Left ventricle myocardium inferior (tissue), 1 donor: Measurements from ENCODE around the gene TSPEAR. TPM values are rescaled to one million over a fixed set of nuclear protein-coding genes. Genes with fewer than 3 reads are reported as not detected.

Source experiments
- DNase-seq: peaks from one replicate; pipeline ENCODE4 v3.0.0-alpha.2; 2020
- H3K27ac ChIP-seq: fragments of 200-600 bp; replicated peaks from 2 replicates; pipeline ENCODE4 v1.8.0; 2021
- H3K27me3 ChIP-seq: fragments of 200-600 bp; 2 replicates; pipeline ENCODE4 v1.8.0; 2021; ENCODE audit warnings: low read depth
- H3K36me3 ChIP-seq: fragments of 200-600 bp; 2 replicates; pipeline ENCODE4 v1.8.0; 2021
- H3K4me1 ChIP-seq: fragments of 200-600 bp; 2 replicates; pipeline ENCODE4 v1.8.0; 2021
- H3K4me3 ChIP-seq: fragments of 200-600 bp; 2 replicates; pipeline ENCODE4 v1.8.0; 2021; ENCODE audit warnings: mild to moderate bottlenecking, moderate library complexity
- H3K9me3 ChIP-seq: fragments of 200-600 bp; replicated peaks from 2 replicates; pipeline ENCODE4 v1.8.0; 2021
- CTCF ChIP-seq: fragments of 200-600 bp; IDR thresholded peaks from 2 replicates; pipeline ENCODE4 v1.8.0; 2021; ENCODE audit warnings: antibody characterized with exemption, mild to moderate bottlenecking, borderline replicate concordance
- intact Hi-C: fragments of 100-400 bp; cut with micrococcal nuclease; formaldehyde crosslinking; loops from one replicate; pipeline ENCODE4 v1.11.0; 2022
- total RNA-seq: library from RNA; stranded (reverse); fragmentation: NEBNext Ultra II Directional; extraction: Animal tissue kit (Norgen Biotek cat#: 25700); gene quantifications from one replicate; pipeline ENCODE4 v1.2.1, GENCODE V29; 2021
- donor health status: DM: no; HTN: yes; CAD: no; lungs with severe emphysema.

Gene TSPEAR
- total RNA-seq, 1 donor from 2014 or later: 3.3 TPM

- peaks cover 19% of the 10 kb centered on the region for H3K9me3 ChIP-seq
- no peak for TF ChIP-seq CTCF
- no peaks in the 10 kb centered on the region for H3K36me3 ChIP-seq
- intact Hi-C loops: no loop called here
- no peak for DNase-seq
- no peak overlapping the region for H3K27ac ChIP-seq
- peaks cover 9% of the 10 kb centered on the region for H3K4me1 ChIP-seq
- peaks cover 56% of the 10 kb centered on the region for H3K27me3 ChIP-seq
- no peak overlapping the region for H3K4me3 ChIP-seq
These were observed 221.0 kb downstream of the TSPEAR start for GRCh38 chr21:44490405-44490804.

- peaks cover 19% of the 10 kb centered on the region for H3K9me3 ChIP-seq
- H3K4me1 ChIP-seq: peaks cover 5% of the 10 kb centered on the region
- intact Hi-C loops: no loop called here
- no peak overlapping the region for H3K27ac ChIP-seq
- no peak for TF ChIP-seq CTCF
- no peak overlapping the region for H3K4me3 ChIP-seq
- H3K27me3 ChIP-seq: peaks cover 60% of the 10 kb centered on the region
- H3K36me3 ChIP-seq: no peaks in the 10 kb centered on the region
- no peak for DNase-seq
These were observed 221.4 kb downstream of the TSPEAR start for GRCh38 chr21:44489962-44490361.

GRCh38 chr21:44487831-44488230, 223.5 kb downstream of the TSPEAR start:
- peak; percentile 44 for TF ChIP-seq CTCF
- no peaks in the 10 kb centered on the region for H3K4me1 ChIP-seq
- no peak overlapping the region for H3K27ac ChIP-seq
- H3K9me3 ChIP-seq: peaks cover 10% of the 10 kb centered on the region
- intact Hi-C loops: no loop called here
- H3K36me3 ChIP-seq: no peaks in the 10 kb centered on the region
- peaks cover 68% of the 10 kb centered on the region for H3K27me3 ChIP-seq
- DNase-seq: no peak
- H3K4me3 ChIP-seq: no peak overlapping the region

GRCh38 chr21:44486302-44486701, 225.1 kb downstream of the TSPEAR start:
- no peaks in the 10 kb centered on the region for H3K36me3 ChIP-seq
- no peak overlapping the region for H3K27ac ChIP-seq
- no peaks in the 10 kb centered on the region for H3K4me1 ChIP-seq
- no peak for DNase-seq
- H3K9me3 ChIP-seq: peaks cover 3% of the 10 kb centered on the region
- intact Hi-C loops: no loop called here
- TF ChIP-seq CTCF: no peak
- H3K27me3 ChIP-seq: peaks cover 69% of the 10 kb centered on the region
- H3K4me3 ChIP-seq: peak overlapping the region; percentile 36

GRCh38 chr21:44485796-44486195, 225.6 kb downstream of the TSPEAR start:
- no peaks in the 10 kb centered on the region for H3K4me1 ChIP-seq
- no peak overlapping the region for H3K27ac ChIP-seq
- no peak for DNase-seq
- intact Hi-C loops: no loop called here
- H3K4me3 ChIP-seq: peak overlapping the region; percentile 36
- TF ChIP-seq CTCF: no peak
- H3K36me3 ChIP-seq: no peaks in the 10 kb centered on the region
- H3K9me3 ChIP-seq: peaks cover 3% of the 10 kb centered on the region
- peaks cover 64% of the 10 kb centered on the region for H3K27me3 ChIP-seq
